HG03432 (cell line): Measurements from ENCODE around the gene PXDC1.
"Not testable (repeated sequence)": the region's sequence is repeated elsewhere in the genome, so short reads cannot be mapped to it uniquely, and the experiment has no call there.

ENCODE experiments used
- ATAC-seq: cut with Tn5 transposase; IDR thresholded peaks from one replicate; pipeline ENCODE4 v1.9.1; 2021; ENCODE audit warnings: mild to moderate bottlenecking, moderate library complexity; ENCODE audit not compliant: unreplicated experiment

PXDC1 gene

GRCh38 chr6:3735029-3735605 is 16.4 kb downstream of the PXDC1 start:
- ATAC-seq = no peak

GRCh38 chr6:3734023-3734422 is 17.5 kb downstream of the PXDC1 start:
- no peak for ATAC-seq

GRCh38 chr6:3733321-3733925 is 18.1 kb downstream of the PXDC1 start:
- ATAC-seq = no peak

GRCh38 chr6:3732345-3733141 is 19.0 kb downstream of the PXDC1 start:
- no peak for ATAC-seq

- no peak for ATAC-seq
These were observed 19.8 kb downstream of the PXDC1 start for GRCh38 chr6:3731700-3732099.

GRCh38 chr6:3729603-3730344 is 21.7 kb downstream of the PXDC1 start:
- ATAC-seq = no peak

GRCh38 chr6:3727593-3728108 is 23.9 kb downstream of the PXDC1 start:
- no peak for ATAC-seq

- no peak for ATAC-seq
These were observed 24.5 kb downstream of the PXDC1 start for GRCh38 chr6:3727036-3727435.

- peak; percentile 67 for ATAC-seq
These were observed 25.1 kb downstream of the PXDC1 start for GRCh38 chr6:3726421-3726820.

GRCh38 chr6:3725145-3726047 is 26.1 kb downstream of the PXDC1 start:
- ATAC-seq = no peak

- ATAC-seq = no peak
These were observed 26.9 kb downstream of the PXDC1 start for GRCh38 chr6:3724451-3725144.

GRCh38 chr6:3723966-3724365 is 27.5 kb downstream of the PXDC1 start:
- no peak for ATAC-seq

- ATAC-seq = no peak
These were observed 28.3 kb downstream of the PXDC1 start for GRCh38 chr6:3723251-3723650.

- ATAC-seq = no peak
These were observed 28.7 kb downstream of the PXDC1 start for GRCh38 chr6:3722785-3723184.

- no peak for ATAC-seq
These were observed 29.5 kb downstream of the PXDC1 start for GRCh38 chr6:3721810-3722621.

- not testable (repeated sequence) for ATAC-seq
These were observed 30.7 kb downstream of the PXDC1 start for GRCh38 chr6:3720770-3721169.

GRCh38 chr6:3719462-3720308 is 31.8 kb downstream of the PXDC1 start:
- ATAC-seq = no peak

- no peak for ATAC-seq
These were observed 33.1 kb downstream of the PXDC1 start for GRCh38 chr6:3718407-3718806.
